Measurements from ENCODE around the gene ANKHD1.

- TF ChIP-seq, protein P1, sequence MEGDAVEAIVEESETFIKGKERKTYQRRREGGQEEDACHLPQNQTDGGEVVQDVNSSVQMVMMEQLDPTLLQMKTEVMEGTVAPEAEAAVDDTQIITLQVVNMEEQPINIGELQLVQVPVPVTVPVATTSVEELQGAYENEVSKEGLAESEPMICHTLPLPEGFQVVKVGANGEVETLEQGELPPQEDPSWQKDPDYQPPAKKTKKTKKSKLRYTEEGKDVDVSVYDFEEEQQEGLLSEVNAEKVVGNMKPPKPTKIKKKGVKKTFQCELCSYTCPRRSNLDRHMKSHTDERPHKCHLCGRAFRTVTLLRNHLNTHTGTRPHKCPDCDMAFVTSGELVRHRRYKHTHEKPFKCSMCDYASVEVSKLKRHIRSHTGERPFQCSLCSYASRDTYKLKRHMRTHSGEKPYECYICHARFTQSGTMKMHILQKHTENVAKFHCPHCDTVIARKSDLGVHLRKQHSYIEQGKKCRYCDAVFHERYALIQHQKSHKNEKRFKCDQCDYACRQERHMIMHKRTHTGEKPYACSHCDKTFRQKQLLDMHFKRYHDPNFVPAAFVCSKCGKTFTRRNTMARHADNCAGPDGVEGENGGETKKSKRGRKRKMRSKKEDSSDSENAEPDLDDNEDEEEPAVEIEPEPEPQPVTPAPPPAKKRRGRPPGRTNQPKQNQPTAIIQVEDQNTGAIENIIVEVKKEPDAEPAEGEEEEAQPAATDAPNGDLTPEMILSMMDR (tag by site-specific recombination; IDR thresholded peaks at IDR 0.05) = no peak
- no peak for TF ChIP-seq GFI1B (tag by site-specific recombination; IDR thresholded peaks at IDR 0.05)
Observed at GRCh38 chr5:140567871-140568270, 166.2 kb downstream of the ANKHD1 start.

Data from HEK293 (cell line).